RPMI8226 (cell line): Measurements from ENCODE around the gene TNFRSF13B.
"Not testable (repeated sequence)": the region's sequence is repeated elsewhere in the genome, so short reads cannot be mapped to it uniquely, and the experiment has no call there.

Experiments
- DNase-seq: peaks from one replicate; pipeline ENCODE4 v3.0.0-alpha.2; 2015

Gene TNFRSF13B

GRCh38 chr17:16971458-16972338 is at the start of gene TNFRSF13B:
Gene TNFRSF13B (minus strand): TSS chr17:16972118. CDS start chr17:16972075, 43 bp downstream.
- peak; percentile 70 for DNase-seq

DNA sequence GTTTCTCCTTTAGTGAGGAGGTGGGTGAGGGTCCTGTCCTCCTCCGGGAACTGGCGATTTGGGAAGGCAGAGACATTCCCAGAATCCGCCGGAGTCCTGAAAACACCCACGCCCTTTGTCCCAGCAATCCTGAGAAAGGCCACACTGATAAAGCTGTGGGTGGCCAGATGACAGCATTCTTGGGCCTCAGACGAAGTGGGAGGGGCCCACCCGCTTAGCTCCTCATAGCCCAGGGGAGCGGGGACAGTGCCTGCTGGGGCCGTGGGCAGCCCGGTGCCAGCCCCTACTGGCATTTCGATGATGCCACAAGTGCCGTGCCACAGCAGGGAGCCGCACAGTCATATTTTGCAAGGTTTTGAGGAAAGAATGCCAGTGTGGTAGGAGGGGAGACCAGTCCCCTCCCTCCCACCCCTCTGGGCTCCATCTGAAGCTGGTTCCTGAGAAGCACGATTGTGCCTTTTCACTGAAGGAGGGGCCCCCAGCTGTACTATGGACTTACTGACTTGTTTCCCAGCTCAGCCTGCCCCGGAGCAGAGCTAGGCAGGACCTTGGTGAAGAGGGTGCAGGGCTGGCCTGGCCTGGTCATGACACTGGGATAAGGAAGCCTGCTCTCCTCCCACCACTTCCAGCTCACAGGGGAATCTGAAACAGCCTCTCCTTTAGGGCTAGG is 49.4 kb upstream of the TNFRSF13B start:
- DNase-seq, result no peak

DNA sequence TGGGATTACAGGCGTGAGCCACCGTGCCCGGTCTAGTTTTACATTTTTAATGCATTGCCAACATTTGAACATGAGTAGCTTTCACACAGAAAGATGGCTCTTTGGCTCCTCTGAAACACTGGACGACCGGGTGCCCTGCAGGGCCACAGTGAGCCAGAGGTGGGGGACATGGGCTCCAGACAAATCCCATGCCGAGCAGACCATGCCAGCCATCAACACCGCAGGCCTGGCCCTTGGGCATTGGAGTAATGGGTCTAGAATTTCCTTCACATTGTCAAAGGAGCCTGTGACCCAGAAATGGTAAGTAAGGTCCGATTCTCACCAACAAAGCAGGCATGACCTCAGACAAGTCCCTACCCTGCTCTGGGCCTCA is 48.9 kb upstream of the TNFRSF13B start:
- no peak for DNase-seq

DNA sequence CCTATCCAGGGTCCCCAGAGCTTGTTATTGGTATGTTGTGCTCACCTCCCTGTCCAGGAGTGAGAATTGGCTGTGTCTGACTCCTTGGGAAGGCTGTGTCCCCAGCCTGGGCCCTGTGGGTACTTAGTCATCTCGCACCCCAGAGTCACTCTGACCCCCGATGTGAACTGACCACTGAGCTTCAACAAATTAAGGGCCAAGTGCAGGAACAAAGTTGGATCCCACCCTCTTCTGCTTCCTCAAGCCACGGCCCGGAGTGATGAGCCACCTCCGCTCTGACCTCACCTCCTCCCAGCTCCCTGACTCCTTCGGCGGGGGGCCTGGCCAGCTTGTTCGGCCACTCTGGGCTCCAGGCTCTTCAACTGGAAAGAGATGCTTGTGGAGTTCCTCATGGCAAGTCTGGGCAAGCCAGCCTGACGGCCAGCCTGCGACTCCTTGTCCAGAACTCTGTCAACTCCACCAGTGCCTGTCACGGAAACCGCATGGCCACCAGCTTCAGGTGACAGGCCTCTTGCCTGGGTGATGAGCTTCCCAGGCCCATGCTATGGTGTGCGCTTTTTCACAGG is 48.1 kb upstream of the TNFRSF13B start:
- DNase-seq, result no peak

DNA sequence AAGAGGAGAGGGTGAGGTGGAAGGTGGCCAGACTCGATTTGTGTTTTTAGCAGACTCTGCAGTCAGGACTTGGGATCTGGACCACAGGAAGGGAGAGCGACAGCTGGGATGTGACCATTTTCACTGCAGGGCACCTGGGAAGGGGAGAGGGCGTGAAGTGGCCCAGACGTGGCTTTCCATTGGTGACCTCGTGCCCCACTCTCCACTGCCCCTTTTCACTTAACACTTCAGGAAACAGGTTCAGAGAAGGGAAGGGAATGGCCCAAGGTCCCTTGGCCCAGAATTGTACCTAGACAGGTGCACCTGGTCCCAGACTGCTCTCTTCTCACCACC is 47.5 kb upstream of the TNFRSF13B start:
- no peak for DNase-seq

DNA sequence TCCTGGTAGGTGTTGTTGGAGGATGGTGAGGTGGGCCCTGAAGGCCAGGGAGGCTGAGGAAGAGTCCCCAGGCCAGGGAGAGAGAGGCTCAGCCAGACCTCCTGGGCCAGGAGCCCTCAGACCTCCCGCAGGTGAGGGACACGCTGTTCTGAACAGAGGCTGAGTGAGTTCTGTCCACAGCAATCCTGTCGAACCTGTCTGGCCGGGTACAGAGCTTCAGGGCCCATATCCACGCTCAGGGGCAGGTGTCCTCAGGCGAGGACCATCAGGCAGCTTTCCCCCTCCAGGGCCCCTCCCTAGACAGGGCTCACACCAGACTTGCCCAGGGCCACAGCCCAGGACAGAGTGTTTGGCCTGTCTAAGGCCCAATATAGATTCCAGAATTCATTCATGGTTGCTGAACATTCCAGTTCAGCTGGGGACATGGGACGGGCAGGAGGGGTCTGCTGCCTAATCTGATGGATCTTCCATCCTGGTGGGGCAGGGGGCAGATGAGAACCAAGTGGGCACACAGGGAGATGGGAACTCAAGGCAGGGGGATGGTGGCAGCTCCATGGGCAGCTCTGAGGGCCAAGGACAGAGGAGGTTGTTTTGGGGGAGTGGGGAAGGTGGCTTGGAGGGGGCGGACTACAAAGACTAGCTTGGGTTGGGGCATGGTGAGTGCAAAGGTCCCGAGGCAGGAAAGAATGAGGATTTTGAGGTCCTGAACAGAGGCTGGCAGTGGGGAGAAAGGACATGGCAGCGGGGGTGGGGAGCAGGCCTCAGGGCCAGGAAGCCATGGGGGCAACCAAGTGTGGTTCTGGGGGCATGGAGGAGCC is 46.9 kb upstream of the TNFRSF13B start:
- DNase-seq, result no peak

- no peak for DNase-seq
Observed at GRCh38 chr17:17018021-17018441, 46.1 kb upstream of the TNFRSF13B start.

- DNase-seq, result no peak
Observed at GRCh38 chr17:17017343-17018014, 45.6 kb upstream of the TNFRSF13B start.

- not testable (repeated sequence) for DNase-seq
Observed at GRCh38 chr17:17016199-17017197, 44.6 kb upstream of the TNFRSF13B start.

GRCh38 chr17:17015230-17015629 is 43.3 kb upstream of the TNFRSF13B start:
- no peak for DNase-seq

GRCh38 chr17:17014748-17015124 is 42.8 kb upstream of the TNFRSF13B start:
- DNase-seq, result not testable (repeated sequence)

DNA sequence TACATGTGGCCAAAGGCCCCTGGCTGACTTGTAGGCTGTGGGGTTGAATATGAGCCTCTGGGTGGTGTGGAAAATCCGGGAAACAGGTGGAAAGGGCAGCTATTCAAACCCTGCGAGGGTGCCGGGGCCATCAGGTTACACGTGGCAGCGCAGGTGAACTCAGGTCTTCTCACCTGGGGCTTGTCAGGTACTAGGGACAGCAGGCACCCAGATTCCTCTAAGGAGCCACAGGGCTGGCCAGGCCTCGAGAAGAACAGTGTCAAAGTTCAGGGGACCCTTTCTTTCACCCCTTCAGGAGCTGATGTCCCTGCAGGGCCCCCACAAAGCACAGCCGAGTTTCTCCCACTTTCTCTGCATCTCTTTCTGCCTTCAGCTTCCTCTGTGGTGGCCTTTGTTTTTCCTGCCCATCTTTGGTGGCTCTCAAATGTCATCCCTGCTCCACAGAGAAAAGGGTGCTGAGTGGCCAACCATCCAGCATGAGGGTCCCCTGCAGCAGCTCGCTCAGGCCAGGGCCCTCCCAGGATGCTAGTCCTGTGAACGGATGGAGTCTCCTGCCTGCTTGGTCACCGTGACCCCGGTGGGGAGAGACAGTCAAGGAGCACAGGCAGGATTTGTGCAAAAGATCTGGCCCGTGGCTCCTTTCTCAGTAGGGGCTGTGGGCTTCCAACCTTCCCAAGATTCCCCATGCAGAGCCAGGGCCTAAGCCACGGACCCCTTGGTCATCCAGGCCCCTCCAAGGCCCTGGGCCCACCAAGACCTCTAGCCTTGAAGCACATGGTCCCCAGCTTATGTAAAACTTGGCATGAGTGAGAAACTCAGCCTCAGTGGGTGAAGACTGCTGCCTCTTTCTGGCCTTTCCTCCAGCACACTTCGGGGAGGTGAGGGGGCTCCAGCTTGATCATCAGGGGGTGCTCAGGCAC is 42.2 kb upstream of the TNFRSF13B start:
- not testable (repeated sequence) for DNase-seq

DNA sequence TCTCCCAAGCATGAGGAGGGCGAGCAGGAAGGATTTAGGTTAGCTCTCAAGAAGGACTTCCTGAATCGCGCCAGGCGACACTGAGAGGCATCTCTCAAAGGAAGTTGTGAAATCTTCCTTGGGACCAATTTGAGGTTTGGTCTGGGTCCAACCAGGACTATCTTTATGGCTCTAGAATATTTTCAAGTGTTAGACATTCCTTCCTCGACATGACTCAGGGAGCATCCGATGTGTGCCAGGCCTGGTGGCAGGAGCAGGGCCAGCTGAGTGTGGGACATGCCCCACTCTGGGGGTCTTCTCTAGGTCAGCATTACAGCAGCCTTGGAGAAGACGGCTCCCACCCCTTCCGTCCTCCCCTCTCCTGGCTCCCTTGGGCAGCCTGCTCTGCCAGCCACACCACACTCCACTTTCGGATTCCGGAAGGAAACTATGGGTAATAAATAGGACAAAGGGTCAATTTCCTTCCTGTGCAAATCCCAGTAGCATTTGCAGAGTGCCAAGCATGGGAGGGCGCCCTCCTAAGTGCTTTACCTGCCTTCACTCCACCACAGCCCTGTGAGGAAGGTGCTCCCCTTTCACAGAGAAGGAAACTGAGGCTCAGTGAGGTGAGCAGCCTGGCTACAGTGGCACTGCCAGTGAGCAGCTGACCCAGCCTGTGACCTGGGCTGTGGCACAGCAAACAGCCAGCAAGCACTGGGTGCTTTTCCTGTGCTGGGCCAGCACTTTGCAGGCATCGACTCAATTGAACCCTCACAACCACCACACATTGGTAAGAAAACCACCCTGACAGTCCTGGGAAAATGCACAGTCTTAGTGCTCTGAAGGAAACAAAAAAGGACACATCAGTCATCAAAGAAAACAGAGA is 39.4 kb upstream of the TNFRSF13B start:
- DNase-seq, result not testable (repeated sequence)

GRCh38 chr17:17010545-17011034 is 38.7 kb upstream of the TNFRSF13B start:
- DNase-seq, result not testable (repeated sequence)

DNA sequence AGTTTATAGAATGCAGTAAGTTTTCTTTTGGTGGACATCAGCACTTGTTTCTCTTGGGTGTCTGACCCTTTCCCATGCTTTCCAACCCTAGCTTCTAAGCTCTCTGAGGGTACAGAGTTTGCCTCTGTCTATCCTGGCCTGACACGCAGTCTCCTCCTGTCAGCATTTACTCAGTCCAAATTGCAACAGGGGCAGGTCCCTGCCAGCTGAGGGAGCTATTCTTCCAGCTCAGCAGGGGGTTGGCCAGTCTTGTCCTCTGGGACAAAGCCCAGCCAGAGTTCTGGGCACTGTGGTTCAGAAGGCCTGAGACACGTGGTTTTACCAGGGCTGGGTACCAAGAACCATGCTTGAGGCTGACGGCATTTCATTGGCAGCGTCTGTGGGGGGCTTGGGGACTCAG is 38.1 kb upstream of the TNFRSF13B start:
- DNase-seq, result not testable (repeated sequence)

DNA sequence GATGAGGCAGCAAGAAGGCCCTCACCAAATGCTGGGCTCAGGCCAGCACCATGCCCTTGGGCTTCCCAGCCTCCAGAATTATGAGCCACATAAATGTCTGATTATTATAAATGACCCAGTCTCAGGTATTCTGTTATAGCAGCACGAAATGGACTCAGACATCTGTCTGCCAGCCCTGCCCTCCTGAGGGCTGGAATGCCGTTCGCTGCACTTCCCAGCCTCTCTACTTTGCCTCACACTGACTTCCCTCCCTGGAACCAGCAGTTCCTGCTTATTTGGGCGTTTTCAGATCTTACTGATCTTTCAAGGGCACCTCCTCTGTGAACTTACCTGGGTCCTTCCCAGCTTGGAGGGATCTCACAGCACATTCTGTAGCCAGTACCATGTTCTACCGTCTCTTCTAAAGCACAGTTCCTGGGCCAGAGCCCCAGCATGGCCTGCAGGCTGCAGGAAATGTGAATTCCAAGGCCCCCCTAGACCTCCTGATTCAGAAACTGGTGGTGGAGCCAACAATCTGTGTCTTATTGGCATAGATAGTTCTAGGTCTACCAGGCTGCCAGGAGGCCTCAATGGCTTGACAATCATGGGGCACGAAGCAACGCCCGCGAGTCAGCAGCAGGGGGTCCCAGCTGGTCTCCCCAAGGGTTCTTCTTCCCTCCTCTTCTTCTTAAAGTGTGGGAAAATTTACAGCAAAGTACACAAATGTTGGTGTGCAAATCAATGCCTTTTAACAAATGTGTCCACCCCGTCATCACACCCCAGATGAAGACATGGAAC is 36.9 kb upstream of the TNFRSF13B start:
- not testable (repeated sequence) for DNase-seq

DNA sequence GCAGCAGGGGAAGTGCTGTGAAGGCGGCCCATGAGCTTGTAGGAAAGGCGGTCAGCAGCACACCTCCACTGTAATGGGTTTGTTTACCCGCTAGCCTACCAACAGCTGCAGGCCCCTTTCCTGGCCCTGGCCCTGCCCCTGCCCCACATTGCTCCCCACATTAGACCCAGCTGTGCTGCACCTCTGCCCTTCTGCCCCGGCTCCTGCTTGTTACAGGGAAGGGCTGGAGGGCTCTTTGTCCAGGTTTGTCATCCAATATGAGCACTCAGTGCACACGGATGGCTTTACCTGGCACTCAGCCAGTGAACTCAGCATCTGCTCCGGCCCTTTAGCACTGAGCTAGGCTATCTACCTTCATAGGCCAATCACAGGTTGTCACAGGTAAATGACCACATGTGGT is 36.0 kb upstream of the TNFRSF13B start:
- not testable (repeated sequence) for DNase-seq
